HG03159 (cell line): Measurements from ENCODE around the gene LINS1.
"Not testable (repeated sequence)": the region's sequence is repeated elsewhere in the genome, so short reads cannot be mapped to it uniquely, and the experiment has no call there.

Experiments
- ATAC-seq: cut with Tn5 transposase; IDR thresholded peaks from one replicate; pipeline ENCODE4 v1.9.1; 2021; ENCODE audit warnings: mild to moderate bottlenecking, moderate library complexity; ENCODE audit not compliant: unreplicated experiment

The LINS1 gene

GRCh38 chr15:100602823-100603393 is 924 bp upstream of the LINS1 start:
- ATAC-seq: peak; percentile 53

GRCh38 chr15:100601617-100602063 is 344 bp downstream of the LINS1 start:
- peak; percentile 14 for ATAC-seq

GRCh38 chr15:100601163-100601562 is 821 bp downstream of the LINS1 start:
- ATAC-seq: no peak

GRCh38 chr15:100598655-100599054 is 3.3 kb downstream of the LINS1 start:
- ATAC-seq: no peak

- ATAC-seq: no peak
Measured at GRCh38 chr15:100597862-100598261, 4.1 kb downstream of the LINS1 start.

GRCh38 chr15:100596792-100597191 is 5.2 kb downstream of the LINS1 start:
- ATAC-seq: peak; percentile 69

- ATAC-seq: no peak
Measured at GRCh38 chr15:100595964-100596363, 6.0 kb downstream of the LINS1 start.

- no peak for ATAC-seq
Measured at GRCh38 chr15:100593431-100593830, 8.6 kb downstream of the LINS1 start.

- no peak for ATAC-seq
Measured at GRCh38 chr15:100592898-100593297, 9.1 kb downstream of the LINS1 start.

GRCh38 chr15:100591835-100592234 is 10.1 kb downstream of the LINS1 start:
- no peak for ATAC-seq

GRCh38 chr15:100591163-100591562 is 10.8 kb downstream of the LINS1 start:
- not testable (repeated sequence) for ATAC-seq

GRCh38 chr15:100588638-100589242 is 13.2 kb downstream of the LINS1 start:
- no peak for ATAC-seq

- ATAC-seq: no peak
Measured at GRCh38 chr15:100580414-100580813, 21.6 kb downstream of the LINS1 start.

- ATAC-seq: no peak
Measured at GRCh38 chr15:100573526-100573925, 28.5 kb downstream of the LINS1 start.

- ATAC-seq: no peak
Measured at GRCh38 chr15:100572362-100572983, 29.5 kb downstream of the LINS1 start.

GRCh38 chr15:100571592-100572167 is 30.3 kb downstream of the LINS1 start:
- ATAC-seq: no peak

GRCh38 chr15:100570735-100571313 is 31.2 kb downstream of the LINS1 start:
- ATAC-seq: peak; percentile 88

GRCh38 chr15:100570275-100570674 is 31.7 kb downstream of the LINS1 start:
- peak; percentile 14 for ATAC-seq

GRCh38 chr15:100569391-100569790 is 32.6 kb downstream of the LINS1 start:
- ATAC-seq: no peak

GRCh38 chr15:100566850-100567628 is 34.9 kb downstream of the LINS1 start:
- no peak for ATAC-seq

GRCh38 chr15:100565591-100565990 is 36.4 kb downstream of the LINS1 start:
- ATAC-seq: no peak
